ENCODE results near the gene GATA3. TPM values are rescaled to one million over a fixed set of nuclear protein-coding genes. Genes with fewer than 3 reads are reported as not detected.

The GATA3 gene
- total RNA-seq, 1 donor = 7.3 TPM

DNA sequence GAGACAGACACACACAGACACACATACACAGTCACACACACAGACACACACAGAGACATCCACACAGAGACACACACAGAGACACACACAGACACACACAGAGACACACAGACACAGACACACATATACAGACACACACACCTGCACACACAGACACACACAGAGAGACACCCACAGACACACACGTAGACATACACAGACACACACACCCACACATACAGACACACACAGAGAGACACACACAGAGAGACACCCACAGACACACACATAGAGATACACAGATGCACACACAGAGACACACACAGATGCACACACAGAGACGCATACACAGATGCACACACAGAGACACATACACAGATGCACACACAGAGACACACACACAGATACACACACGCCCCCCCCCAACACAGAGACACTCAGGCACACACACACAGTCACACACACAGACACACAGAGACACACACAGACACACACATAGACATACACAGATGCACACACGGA lies 58.5 kb downstream of the GATA3 start:
- H3K27me3 ChIP-seq (ENCODE audit: insufficient read depth, low read length) = no peaks in the 10 kb centered on the region
- H3K4me3 ChIP-seq (ENCODE audit: low read length) = no peak overlapping the region
- peaks cover 9% of the 10 kb centered on the region for H3K4me1 ChIP-seq (ENCODE audit: insufficient read depth, low read length)
- no peaks in the 10 kb centered on the region for H3K9me3 ChIP-seq (ENCODE audit: low read depth, low read length)

DNA sequence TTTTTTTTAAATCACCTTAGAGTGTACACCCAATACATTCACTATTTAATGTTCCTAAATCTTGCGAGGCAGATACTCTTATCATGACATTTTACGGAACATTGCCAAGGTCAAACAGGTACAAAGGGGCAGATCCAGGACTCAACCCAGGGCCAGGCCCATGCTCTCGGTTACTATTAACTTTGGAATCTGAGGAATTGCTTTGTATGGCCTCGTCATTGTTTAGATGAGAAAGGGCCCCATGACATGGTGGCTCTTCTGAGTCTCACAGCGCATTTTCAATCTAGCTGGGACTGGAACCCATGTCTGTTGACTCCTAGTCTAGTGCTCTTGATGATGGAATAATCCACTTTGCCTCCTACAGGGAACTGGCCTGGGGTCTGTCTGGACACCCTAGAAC lies 59.1 kb downstream of the GATA3 start:
- no peak overlapping the region for H3K4me3 ChIP-seq (ENCODE audit: low read length)
- H3K4me1 ChIP-seq (ENCODE audit: insufficient read depth, low read length) = peaks cover 9% of the 10 kb centered on the region
- no peaks in the 10 kb centered on the region for H3K9me3 ChIP-seq (ENCODE audit: low read depth, low read length)
- no peaks in the 10 kb centered on the region for H3K27me3 ChIP-seq (ENCODE audit: insufficient read depth, low read length)

- no peak overlapping the region for H3K4me3 ChIP-seq (ENCODE audit: low read length)
- no peaks in the 10 kb centered on the region for H3K9me3 ChIP-seq (ENCODE audit: low read depth, low read length)
- H3K4me1 ChIP-seq (ENCODE audit: insufficient read depth, low read length) = peaks cover 9% of the 10 kb centered on the region
- no peaks in the 10 kb centered on the region for H3K27me3 ChIP-seq (ENCODE audit: insufficient read depth, low read length)
These were observed 60.5 kb downstream of the GATA3 start for GRCh38 chr10:8114741-8115617.

DNA sequence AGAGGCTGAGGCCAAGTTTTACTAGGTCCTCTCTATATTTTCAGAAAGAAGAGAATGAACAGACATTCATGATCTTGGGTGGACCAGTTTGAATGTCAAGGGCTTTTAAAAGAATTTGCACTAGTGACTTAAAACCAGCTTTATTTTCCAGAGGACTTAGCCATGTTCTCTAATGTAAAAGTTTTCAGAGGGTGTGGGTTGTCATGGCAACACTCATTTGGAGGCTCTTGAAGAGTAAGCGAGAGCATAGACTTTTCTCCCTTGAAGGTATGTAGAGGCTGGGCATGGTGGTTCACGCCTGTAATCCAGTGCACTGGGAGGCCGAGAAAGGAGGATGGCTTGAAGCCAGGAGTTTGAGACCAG lies 61.1 kb downstream of the GATA3 start:
- H3K9me3 ChIP-seq (ENCODE audit: low read depth, low read length) = no peaks in the 10 kb centered on the region
- no peak overlapping the region for H3K4me3 ChIP-seq (ENCODE audit: low read length)
- peaks cover 9% of the 10 kb centered on the region for H3K4me1 ChIP-seq (ENCODE audit: insufficient read depth, low read length)
- H3K27me3 ChIP-seq (ENCODE audit: insufficient read depth, low read length) = no peaks in the 10 kb centered on the region

DNA sequence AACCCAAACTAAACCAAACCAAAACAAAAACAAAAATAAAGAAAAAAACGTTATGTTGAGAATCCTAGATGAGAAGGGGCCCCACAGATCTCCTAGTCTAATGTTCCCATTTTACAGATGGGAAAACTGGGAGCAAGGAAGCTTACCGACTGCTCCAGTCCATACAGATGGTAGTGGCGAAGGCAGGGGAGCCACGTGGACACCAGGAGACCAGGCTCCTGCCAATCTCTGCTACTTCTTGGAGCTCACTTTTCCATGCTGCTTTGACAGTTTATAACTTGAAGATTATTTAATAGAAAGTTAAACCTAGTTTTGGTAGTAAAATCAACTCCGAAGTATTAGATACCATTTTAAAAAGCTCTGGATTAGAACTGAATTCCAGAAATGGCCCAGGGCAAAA lies 62.0 kb downstream of the GATA3 start:
- H3K27me3 ChIP-seq (ENCODE audit: insufficient read depth, low read length) = no peaks in the 10 kb centered on the region
- no peaks in the 10 kb centered on the region for H3K9me3 ChIP-seq (ENCODE audit: low read depth, low read length)
- no peak overlapping the region for H3K4me3 ChIP-seq (ENCODE audit: low read length)
- peaks cover 9% of the 10 kb centered on the region for H3K4me1 ChIP-seq (ENCODE audit: insufficient read depth, low read length)

- H3K9me3 ChIP-seq (ENCODE audit: low read depth, low read length) = no peaks in the 10 kb centered on the region
- no peak overlapping the region for H3K4me3 ChIP-seq (ENCODE audit: low read length)
- H3K4me1 ChIP-seq (ENCODE audit: insufficient read depth, low read length) = peaks cover 9% of the 10 kb centered on the region
- H3K27me3 ChIP-seq (ENCODE audit: insufficient read depth, low read length) = no peaks in the 10 kb centered on the region
These were observed 62.5 kb downstream of the GATA3 start for GRCh38 chr10:8116926-8117493.

DNA sequence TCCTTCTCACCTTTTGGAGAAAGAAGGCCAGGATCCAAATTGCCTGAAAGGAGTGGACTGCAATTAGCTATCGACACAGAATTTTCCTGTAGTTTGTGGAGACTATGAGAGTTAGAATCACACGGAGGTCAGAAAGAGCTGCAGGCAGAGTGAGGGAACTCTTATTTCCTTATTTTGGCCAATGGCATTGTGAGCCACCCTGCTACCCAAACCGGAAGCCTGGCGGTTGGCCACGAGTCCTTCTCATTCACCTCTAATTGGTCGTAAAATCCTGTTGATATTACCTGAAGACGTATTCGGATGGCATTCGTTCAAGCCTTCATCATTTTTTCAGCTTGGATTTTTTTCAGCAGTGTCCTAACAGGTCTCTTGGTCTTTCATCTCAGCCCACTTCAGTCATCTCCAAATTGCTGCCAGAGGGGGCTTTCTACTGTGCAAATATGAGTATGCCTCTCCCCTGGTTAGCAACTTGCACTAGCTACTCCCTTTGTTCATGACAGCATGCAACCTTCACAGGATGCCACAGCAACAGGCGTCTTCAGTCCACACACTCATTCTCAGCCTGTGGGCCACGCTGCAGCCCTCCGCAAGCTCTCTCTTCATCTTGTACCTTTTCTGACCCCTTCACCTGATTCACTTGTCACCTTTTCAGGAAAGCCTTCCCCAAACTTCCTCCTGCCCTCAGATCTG lies 66.9 kb downstream of the GATA3 start:
- no peaks in the 10 kb centered on the region for H3K4me1 ChIP-seq (ENCODE audit: insufficient read depth, low read length)
- no peak overlapping the region for H3K4me3 ChIP-seq (ENCODE audit: low read length)
- no peaks in the 10 kb centered on the region for H3K27me3 ChIP-seq (ENCODE audit: insufficient read depth, low read length)
- H3K9me3 ChIP-seq (ENCODE audit: low read depth, low read length) = no peaks in the 10 kb centered on the region

DNA sequence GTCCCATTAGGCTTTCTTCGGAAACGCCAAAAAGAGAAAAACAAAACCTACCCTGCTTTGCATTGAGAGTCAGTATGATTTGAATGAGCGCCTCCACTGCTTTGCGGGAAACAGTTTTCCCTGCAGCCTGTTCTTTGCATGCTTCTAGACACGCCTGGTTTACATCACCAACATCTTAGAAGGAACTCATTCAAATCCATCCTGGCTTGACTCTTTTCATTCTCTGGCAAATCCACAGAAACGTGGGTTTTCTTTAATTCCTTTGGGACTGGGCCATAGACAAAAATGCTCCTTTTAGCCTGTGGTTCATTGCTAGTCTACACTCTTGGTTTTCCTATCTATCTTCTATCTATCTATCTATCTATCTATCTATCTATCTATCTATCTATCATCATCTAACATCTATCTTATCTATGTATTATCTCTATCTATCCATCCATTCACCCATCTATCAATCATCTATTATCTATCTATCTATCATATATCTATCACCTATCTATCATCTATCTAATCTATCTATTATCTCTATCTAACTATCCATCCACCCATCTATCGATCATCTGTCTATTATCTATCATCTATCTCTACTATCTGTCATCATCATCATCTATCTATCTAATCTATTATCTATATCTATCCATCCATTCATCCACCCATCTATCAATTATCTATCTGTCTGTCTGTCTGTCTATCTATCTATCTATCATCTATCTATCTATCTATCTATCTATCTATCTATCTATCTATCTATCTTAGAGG lies 68.3 kb downstream of the GATA3 start:
- no peaks in the 10 kb centered on the region for H3K4me1 ChIP-seq (ENCODE audit: insufficient read depth, low read length)
- no peaks in the 10 kb centered on the region for H3K27me3 ChIP-seq (ENCODE audit: insufficient read depth, low read length)
- H3K4me3 ChIP-seq (ENCODE audit: low read length) = no peak overlapping the region
- no peaks in the 10 kb centered on the region for H3K9me3 ChIP-seq (ENCODE audit: low read depth, low read length)

GRCh38 chr10:8124436-8124835 lies 69.9 kb downstream of the GATA3 start:
- Histone ChIP-seq H3K4me1 (ENCODE audit: insufficient read depth, low read length) (no peaks in the 10 kb centered on the region), H3K4me3 (ENCODE audit: low read length) (no peak overlapping the region), H3K9me3 (ENCODE audit: low read depth, low read length) (no peaks in the 10 kb centered on the region), H3K27me3 (ENCODE audit: insufficient read depth, low read length) (no peaks in the 10 kb centered on the region)

Other genes with a start within 250 kb of the GATA3 start
- gene TAF3, start 236.2 kb upstream of the GATA3 start, total RNA-seq = 6.7 TPM